GM19035 (cell line): Measurements from ENCODE around the gene DPP9.

Experiments used
- ATAC-seq: cut with Tn5 transposase; IDR thresholded peaks from one replicate; pipeline ENCODE4 v1.9.1; 2021; ENCODE audit not compliant: unreplicated experiment

DPP9 gene

GRCh38 chr19:4657835-4658234 lies 65.8 kb downstream of the DPP9 start:
- no peak for ATAC-seq

- no peak for ATAC-seq
Measured at GRCh38 chr19:4657262-4657661, 66.4 kb downstream of the DPP9 start.

GRCh38 chr19:4656102-4656501 lies 67.5 kb downstream of the DPP9 start:
- no peak for ATAC-seq

GRCh38 chr19:4654437-4655361 lies 68.9 kb downstream of the DPP9 start:
- no peak for ATAC-seq

GRCh38 chr19:4653793-4654436 lies 69.7 kb downstream of the DPP9 start:
- no peak for ATAC-seq

- no peak for ATAC-seq
Measured at GRCh38 chr19:4652075-4652474, 71.6 kb downstream of the DPP9 start.

GRCh38 chr19:4650159-4650558 lies 73.5 kb downstream of the DPP9 start:
- no peak for ATAC-seq

- no peak for ATAC-seq
Measured at GRCh38 chr19:4649392-4650047, 74.1 kb downstream of the DPP9 start.

- ATAC-seq = no peak
Measured at GRCh38 chr19:4647676-4648644, 75.7 kb downstream of the DPP9 start.

GRCh38 chr19:4645718-4646117 lies 77.9 kb downstream of the DPP9 start:
- no peak for ATAC-seq

- no peak for ATAC-seq
Measured at GRCh38 chr19:4642625-4643024, 81.0 kb downstream of the DPP9 start.

GRCh38 chr19:4641132-4641531 lies 82.5 kb downstream of the DPP9 start:
- ATAC-seq = no peak

GRCh38 chr19:4640247-4641000 lies 83.2 kb downstream of the DPP9 start:
- ATAC-seq = no peak

GRCh38 chr19:4639531-4640246 lies 84.0 kb downstream of the DPP9 start:
- peak; percentile 4 for ATAC-seq

- ATAC-seq = peak; percentile 79
Measured at GRCh38 chr19:4638828-4639530, 84.7 kb downstream of the DPP9 start, which contains the start of gene TNFAIP8L1. TSS of gene TNFAIP8L1 (plus strand) at chr19:4639516. CDS start at chr19:4651870, 12,354 bp downstream.

- no peak for ATAC-seq
Measured at GRCh38 chr19:4638317-4638716, 85.3 kb downstream of the DPP9 start.

GRCh38 chr19:4636761-4637160 lies 86.9 kb downstream of the DPP9 start:
- no peak for ATAC-seq

GRCh38 chr19:4636151-4636717 lies 87.4 kb downstream of the DPP9 start:
- ATAC-seq = no peak
